Ascending aorta (tissue), 2 donors: Measurements from ENCODE around the gene AARS1. TPM values are rescaled to one million over a fixed set of nuclear protein-coding genes. Genes with fewer than 3 reads are reported as not detected.
"Not testable (repeated sequence)": the region's sequence is repeated elsewhere in the genome, so short reads cannot be mapped to it uniquely, and the experiment has no call there.

Experiments used
- DNase-seq, 2 donors: peaks; one replicate each; pipeline ENCODE4 v3.0.0-alpha.2; 2019; ENCODE audit warnings: low spot score in 2 of 2
- H3K27ac ChIP-seq, 2 donors: fragments of 200-600 bp; sonication (generic); one replicate each; pipeline ENCODE4 v1.5.1; 2016 to 2017; ENCODE audit warnings: mild to moderate bottlenecking in 1 of 2
- H3K27me3 ChIP-seq: fragments of 200-600 bp; sonication (generic); one replicate; pipeline ENCODE4 v1.5.1; 2017
- H3K36me3 ChIP-seq, 2 donors: fragments of 200-600 bp; sonication (generic); one replicate each; pipeline ENCODE4 v1.5.1; 2016
- H3K4me1 ChIP-seq, 2 donors: fragments of 200-600 bp; sonication (generic); one replicate each; pipeline ENCODE4 v1.5.1; 2016 to 2017; ENCODE audit warnings: mild to moderate bottlenecking in 1 of 2
- H3K4me3 ChIP-seq, 2 donors: fragments of 200-600 bp; sonication (generic); one replicate each; pipeline ENCODE4 v1.5.1; 2016 to 2017; ENCODE audit warnings: mild to moderate bottlenecking in 1 of 2
- H3K9me3 ChIP-seq, 2 donors: fragments of 200-600 bp; sonication (generic); one replicate each; pipeline ENCODE4 v1.5.1; 2016
- CTCF ChIP-seq, 3 experiments: fragments of 200-600 bp in 2 of 3; fragments of 450-650 bp in 1 of 3; sonication (generic) in 2 of 3; IDR thresholded peaks; one replicate each; pipeline ENCODE4 v1.5.1; 2016 to 2019; ENCODE audit warnings: antibody characterized with exemption in 3 of 3, mild to moderate bottlenecking in 1 of 3, moderate library complexity in 1 of 3
- intact Hi-C: fragments of 100-400 bp; cut with DNase I; formaldehyde crosslinking; loops from one replicate; pipeline ENCODE4 v1.15.1; 2023
- total RNA-seq: library from RNA; depleted of rRNA; stranded (reverse); fragments of >200 nt; gene quantifications from one replicate; pipeline ENCODE4 v1.1.0, GENCODE V29; 2016

The AARS1 gene
- total RNA-seq, 1 donor from 2014 or later = 19.3 TPM

GRCh38 chr16:70250748-70251628, 38.3 kb downstream of the AARS1 start:
- no peak for DNase-seq
- Histone ChIP-seq H3K36me3 (peaks cover 36 to 41% of the 10 kb centered on the region in 2 donors), H3K27ac (peak overlapping the region; percentile 63 to 73), H3K27me3 (no peaks in the 10 kb centered on the region), H3K9me3 (no peaks in the 10 kb centered on the region), H3K4me1 (peaks cover 3 to 14% of the 10 kb centered on the region in 2 donors), H3K4me3 (peak overlapping the region; percentile 74 to 88)
- intact Hi-C loops = no loop called here
- TF ChIP-seq CTCF (IDR thresholded peaks at IDR 0.05) = no peak

GRCh38 chr16:70249697-70250096, 39.6 kb downstream of the AARS1 start:
- DNase-seq, intact Hi-C loops, H3K27ac ChIP-seq, H3K4me3 ChIP-seq, H3K9me3 ChIP-seq, H3K27me3 ChIP-seq: not testable (repeated sequence)
- Histone ChIP-seq H3K4me1 (peaks cover 3 to 14% of the 10 kb centered on the region in 2 donors), H3K36me3 (peaks cover 23 to 28% of the 10 kb centered on the region in 2 donors)

- H3K9me3 ChIP-seq, intact Hi-C loops, DNase-seq, H3K27ac ChIP-seq, H3K4me1 ChIP-seq, H3K4me3 ChIP-seq, H3K27me3 ChIP-seq: not testable (repeated sequence)
- peaks cover 14 to 16% of the 10 kb centered on the region in 2 donors for H3K36me3 ChIP-seq
Measured at GRCh38 chr16:70238773-70239172, 50.5 kb downstream of the AARS1 start.

- H3K4me3 ChIP-seq, H3K4me1 ChIP-seq, intact Hi-C loops, H3K9me3 ChIP-seq, H3K27ac ChIP-seq, DNase-seq, H3K27me3 ChIP-seq: not testable (repeated sequence)
- peaks cover 21 to 30% of the 10 kb centered on the region in 2 donors for H3K36me3 ChIP-seq
Measured at GRCh38 chr16:70231831-70232230, 57.5 kb downstream of the AARS1 start.

GRCh38 chr16:70226024-70226423, 63.3 kb downstream of the AARS1 start:
- DNase-seq, H3K27me3 ChIP-seq, H3K9me3 ChIP-seq, H3K4me1 ChIP-seq, H3K27ac ChIP-seq, H3K4me3 ChIP-seq, intact Hi-C loops: not testable (repeated sequence)
- H3K36me3 ChIP-seq = peaks cover 5 to 17% of the 10 kb centered on the region in 2 donors

GRCh38 chr16:70225430-70225829, 63.9 kb downstream of the AARS1 start:
- H3K27ac ChIP-seq, intact Hi-C loops, H3K27me3 ChIP-seq, H3K4me3 ChIP-seq, H3K4me1 ChIP-seq, H3K9me3 ChIP-seq, DNase-seq: not testable (repeated sequence)
- peaks cover 5 to 17% of the 10 kb centered on the region in 2 donors for H3K36me3 ChIP-seq

- H3K27me3 ChIP-seq, H3K4me3 ChIP-seq, H3K27ac ChIP-seq, intact Hi-C loops, H3K9me3 ChIP-seq, DNase-seq, H3K4me1 ChIP-seq: not testable (repeated sequence)
- peaks cover 5 to 20% of the 10 kb centered on the region in 2 donors for H3K36me3 ChIP-seq
Measured at GRCh38 chr16:70224645-70225044, 64.7 kb downstream of the AARS1 start.

- DNase-seq, H3K9me3 ChIP-seq, H3K4me3 ChIP-seq, H3K27me3 ChIP-seq, H3K4me1 ChIP-seq, H3K27ac ChIP-seq, intact Hi-C loops: not testable (repeated sequence)
- peaks cover 9 to 26% of the 10 kb centered on the region in 2 donors for H3K36me3 ChIP-seq
Measured at GRCh38 chr16:70223971-70224513, 65.3 kb downstream of the AARS1 start.

- H3K9me3 ChIP-seq, H3K4me1 ChIP-seq, H3K4me3 ChIP-seq, H3K27me3 ChIP-seq, intact Hi-C loops, H3K27ac ChIP-seq, DNase-seq: not testable (repeated sequence)
- H3K36me3 ChIP-seq = peaks cover 10 to 25% of the 10 kb centered on the region in 2 donors
Measured at GRCh38 chr16:70223216-70223615, 66.1 kb downstream of the AARS1 start.

- H3K4me3 ChIP-seq, DNase-seq, H3K4me1 ChIP-seq, H3K9me3 ChIP-seq, H3K27ac ChIP-seq, H3K27me3 ChIP-seq, intact Hi-C loops: not testable (repeated sequence)
- H3K36me3 ChIP-seq = peaks cover 10 to 23% of the 10 kb centered on the region in 2 donors
Measured at GRCh38 chr16:70222574-70222973, 66.7 kb downstream of the AARS1 start.

GRCh38 chr16:70218586-70218985, 70.7 kb downstream of the AARS1 start:
- H3K27me3 ChIP-seq, H3K9me3 ChIP-seq, DNase-seq, intact Hi-C loops, H3K27ac ChIP-seq, H3K4me3 ChIP-seq, H3K4me1 ChIP-seq: not testable (repeated sequence)
- H3K36me3 ChIP-seq = peaks cover 8 to 14% of the 10 kb centered on the region in 2 donors

GRCh38 chr16:70206382-70206781, 82.9 kb downstream of the AARS1 start:
- DNase-seq, H3K36me3 ChIP-seq, H3K4me1 ChIP-seq, H3K27me3 ChIP-seq, intact Hi-C loops, H3K9me3 ChIP-seq, H3K4me3 ChIP-seq, H3K27ac ChIP-seq: not testable (repeated sequence)

GRCh38 chr16:70204668-70205405, 84.5 kb downstream of the AARS1 start:
- H3K9me3 ChIP-seq, H3K27me3 ChIP-seq, H3K4me1 ChIP-seq, intact Hi-C loops, H3K36me3 ChIP-seq, H3K27ac ChIP-seq, DNase-seq, H3K4me3 ChIP-seq: not testable (repeated sequence)
